GM12873 (cell line): Measurements from ENCODE around the gene SYT17.

Experiments used
- CTCF ChIP-seq: IDR thresholded peaks from 2 replicates; pipeline ENCODE4 v1.5.1; 2012; ENCODE audit warnings: low read depth, mild to moderate bottlenecking, moderate library complexity, low read length, control low read depth; ENCODE audit not compliant: insufficient read depth; ENCODE audit errors: missing control alignments

Gene SYT17

GRCh38 chr16:19167710-19168370 lies at the start of gene SYT17:
SYT17 (plus strand) TSS chr16:19168240; CDS start chr16:19168647, 407 bp downstream.
- TF ChIP-seq CTCF = peak; percentile 75

- no peak for TF ChIP-seq CTCF
Observed at GRCh38 chr16:19118938-19119431, 49.1 kb upstream of the SYT17 start.

GRCh38 chr16:19119564-19119963 lies 48.5 kb upstream of the SYT17 start:
- TF ChIP-seq CTCF = no peak

DNA sequence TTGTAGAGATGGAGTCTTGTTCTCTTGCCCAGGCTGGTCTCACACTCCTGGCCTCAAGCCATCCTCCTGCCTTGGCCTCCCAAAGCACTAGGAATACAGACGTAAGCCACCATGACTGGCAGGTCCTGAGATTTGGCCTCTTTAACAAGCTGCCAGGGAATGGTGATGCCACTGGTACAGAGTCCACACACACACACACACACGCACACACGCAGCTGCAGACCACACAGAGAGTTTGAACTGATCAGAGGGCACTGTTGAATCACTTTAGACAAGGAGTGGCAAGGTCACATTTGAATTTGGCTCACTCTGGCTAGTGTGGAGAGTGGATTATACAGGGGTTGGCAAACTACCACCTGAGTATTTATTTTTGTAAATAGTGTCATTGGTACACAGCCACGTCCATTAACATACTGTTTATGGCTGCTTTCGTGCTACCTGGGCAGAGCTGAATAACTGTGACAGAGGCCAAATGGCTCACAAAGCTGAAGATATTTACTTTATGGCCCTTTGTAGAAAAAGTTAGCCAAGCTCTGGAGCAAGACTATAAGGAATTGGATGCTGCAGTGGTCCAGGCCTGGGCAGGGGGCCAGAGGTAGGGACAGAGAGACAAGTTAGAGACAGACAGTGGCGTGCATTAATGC lies 44.4 kb upstream of the SYT17 start:
- TF ChIP-seq CTCF = no peak

GRCh38 chr16:19126300-19126699 lies 41.7 kb upstream of the SYT17 start:
- no peak for TF ChIP-seq CTCF

DNA sequence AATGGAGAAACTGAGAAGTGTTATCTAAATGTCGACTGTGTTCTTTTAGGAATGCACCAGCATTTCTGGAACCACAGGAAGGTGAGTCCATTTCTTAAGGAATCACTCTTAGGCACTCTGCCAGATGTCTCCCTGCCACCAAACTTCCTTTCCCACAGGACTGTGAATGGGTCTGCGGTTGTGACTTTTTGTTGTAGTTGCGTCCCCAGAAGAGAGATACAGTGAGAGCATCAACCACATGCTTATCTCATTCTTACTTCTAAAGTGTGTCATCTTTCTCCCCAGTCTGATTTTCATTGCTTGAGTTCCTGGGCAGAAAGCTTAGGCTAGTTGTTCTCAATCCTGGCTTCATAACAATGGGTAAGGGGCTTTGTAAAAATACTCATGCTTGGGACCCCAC lies 40.8 kb upstream of the SYT17 start:
- no peak for TF ChIP-seq CTCF

DNA sequence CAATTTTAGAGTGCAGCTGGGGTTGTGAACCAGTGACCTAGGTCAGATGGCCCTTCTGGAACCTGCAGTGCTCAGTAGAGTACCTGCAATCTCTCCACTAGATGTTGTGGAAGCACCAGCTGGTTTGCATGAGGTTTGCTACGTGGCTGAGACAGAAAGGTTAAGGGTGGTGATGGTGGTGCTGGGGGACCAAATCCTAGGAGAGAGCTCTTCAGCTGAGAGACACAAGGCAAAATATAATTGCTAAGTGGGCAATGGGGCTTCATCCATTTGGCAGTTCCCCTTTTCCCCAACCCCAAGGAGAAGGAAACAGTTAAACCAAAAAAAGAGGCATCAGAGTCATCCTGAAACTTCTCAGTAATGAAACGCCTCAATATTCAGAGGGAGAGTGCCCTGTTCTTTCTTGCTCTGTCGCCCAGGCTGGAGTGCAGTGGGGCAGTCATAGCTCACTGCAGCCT lies 40.3 kb upstream of the SYT17 start:
- TF ChIP-seq CTCF = no peak
